Measurements from ENCODE around the gene TTC28. TPM values are rescaled to one million over a fixed set of nuclear protein-coding genes. Genes with fewer than 3 reads are reported as not detected.
"Not testable (repeated sequence)": the region's sequence is repeated elsewhere in the genome, so short reads cannot be mapped to it uniquely, and the experiment has no call there.

The TTC28 gene
- total RNA-seq, 4 donors from 2014 or later: 35.6 to 42.6 (median 36.9) TPM

DNA sequence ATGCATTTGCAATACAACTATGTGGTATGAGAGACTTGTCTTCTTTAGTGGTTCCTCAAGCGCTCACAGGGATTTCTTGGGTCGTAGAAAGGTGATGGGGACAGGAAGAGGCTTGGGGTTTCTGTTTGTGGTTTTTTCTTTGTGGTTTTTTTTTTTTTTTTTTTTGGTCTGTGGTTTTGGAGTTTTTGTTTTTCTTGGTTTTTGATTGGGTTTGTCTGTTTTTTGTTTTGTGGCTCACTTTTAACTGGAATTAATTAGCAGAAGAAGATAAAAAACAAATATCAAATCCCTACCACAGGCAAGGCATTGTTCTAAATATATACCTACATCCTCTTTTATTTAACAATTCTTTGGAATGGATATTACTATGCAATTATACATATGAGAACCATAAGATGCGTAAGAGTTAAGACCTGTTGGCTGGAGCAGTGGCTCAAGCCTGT, 5.5 kb downstream of the TTC28 start:
- DNase-seq (ENCODE audit: extremely low spot score): no peak
- WGBS: 63% methylated on average over 3 of the region's 3 CpGs
- Histone ChIP-seq H3K9me3 (no peaks in the 10 kb centered on the region), H3K4me3 (no peak overlapping the region), H3K27ac (replicated peaks in 1 of 4) (no peak overlapping the region), H3K4me1 (peaks cover 4 to 12% (median 11%) of the 10 kb centered on the region in 4 donors), H3K27me3 (no peaks in the 10 kb centered on the region), H3K36me3 (no peaks in the 10 kb centered on the region)
- no peak for TF ChIP-seq CTCF (IDR thresholded peaks at IDR 0.05)
- TF ChIP-seq POLR2AphosphoS5 (IDR thresholded peaks at IDR 0.05): no peak
- no peak for TF ChIP-seq POLR2A (IDR thresholded peaks at IDR 0.05; ENCODE audit: low read depth)
- no peak for TF ChIP-seq EP300 (IDR thresholded peaks at IDR 0.05)
- intact Hi-C loops (cut with DNase I): no loop called here

- 98% methylated on average over 3 of the region's 3 CpGs for WGBS
- TF ChIP-seq POLR2A (IDR thresholded peaks at IDR 0.05; ENCODE audit: low read depth) (no peak), EP300 (IDR thresholded peaks at IDR 0.05) (no peak), POLR2AphosphoS5 (IDR thresholded peaks at IDR 0.05) (no peak), CTCF (IDR thresholded peaks at IDR 0.05) (no peak)
- no peak overlapping the region for H3K27ac ChIP-seq (replicated peaks in 1 of 4)
- H3K36me3 ChIP-seq: no peaks in the 10 kb centered on the region
- no peaks in the 10 kb centered on the region for H3K9me3 ChIP-seq
- no peaks in the 10 kb centered on the region for H3K27me3 ChIP-seq
- intact Hi-C loops (cut with DNase I): no loop called here
- H3K4me3 ChIP-seq: no peak overlapping the region
- DNase-seq (ENCODE audit: extremely low spot score): no peak
- no peaks in the 10 kb centered on the region for H3K4me1 ChIP-seq
Measured at GRCh38 chr22:28670756-28671155, 8.9 kb downstream of the TTC28 start.

DNA sequence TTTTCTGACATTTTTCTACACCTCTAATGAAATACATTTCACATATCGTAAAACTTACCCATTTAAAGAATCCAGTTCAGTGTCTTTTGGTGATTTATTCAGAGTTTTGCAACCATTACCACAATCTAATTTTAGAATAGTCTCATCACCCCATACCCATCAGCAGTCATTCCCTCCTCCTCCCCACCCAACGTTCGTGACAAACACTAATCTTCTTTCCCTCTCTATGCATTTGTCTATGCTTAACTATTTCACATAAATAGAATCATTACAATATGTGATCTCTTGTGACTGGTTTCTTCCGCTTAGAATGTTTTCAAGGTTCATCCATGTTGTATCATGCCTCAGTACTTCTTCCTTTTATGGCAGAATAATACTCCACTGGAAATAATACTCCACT, 9.5 kb downstream of the TTC28 start:
- Histone ChIP-seq H3K4me1 (no peaks in the 10 kb centered on the region), H3K27me3 (no peaks in the 10 kb centered on the region), H3K36me3 (no peaks in the 10 kb centered on the region), H3K4me3 (no peak overlapping the region), H3K9me3 (no peaks in the 10 kb centered on the region), H3K27ac (replicated peaks in 1 of 4) (no peak overlapping the region)
- DNase-seq (ENCODE audit: extremely low spot score): no peak
- intact Hi-C loops (cut with DNase I): no loop called here
- TF ChIP-seq POLR2AphosphoS5 (IDR thresholded peaks at IDR 0.05) (no peak), POLR2A (IDR thresholded peaks at IDR 0.05; ENCODE audit: low read depth) (no peak), CTCF (IDR thresholded peaks at IDR 0.05) (no peak), EP300 (IDR thresholded peaks at IDR 0.05) (no peak)
- 84% methylated on average over 4 of the region's 4 CpGs for WGBS

- intact Hi-C loops (cut with DNase I): no loop called here
- no peak for DNase-seq (ENCODE audit: extremely low spot score)
- Histone ChIP-seq H3K4me3 (no peak overlapping the region), H3K4me1 (no peaks in the 10 kb centered on the region), H3K36me3 (no peaks in the 10 kb centered on the region), H3K27me3 (no peaks in the 10 kb centered on the region), H3K9me3 (no peaks in the 10 kb centered on the region), H3K27ac (replicated peaks in 1 of 4) (no peak overlapping the region)
- no peak for TF ChIP-seq CTCF (IDR thresholded peaks at IDR 0.05)
- TF ChIP-seq POLR2AphosphoS5 (IDR thresholded peaks at IDR 0.05): no peak
- TF ChIP-seq POLR2A (IDR thresholded peaks at IDR 0.05; ENCODE audit: low read depth): no peak
- no peak for TF ChIP-seq EP300 (IDR thresholded peaks at IDR 0.05)
- 80% methylated on average over 2 of the region's 2 CpGs for WGBS
Measured at GRCh38 chr22:28669387-28669786, 10.3 kb downstream of the TTC28 start.

DNA sequence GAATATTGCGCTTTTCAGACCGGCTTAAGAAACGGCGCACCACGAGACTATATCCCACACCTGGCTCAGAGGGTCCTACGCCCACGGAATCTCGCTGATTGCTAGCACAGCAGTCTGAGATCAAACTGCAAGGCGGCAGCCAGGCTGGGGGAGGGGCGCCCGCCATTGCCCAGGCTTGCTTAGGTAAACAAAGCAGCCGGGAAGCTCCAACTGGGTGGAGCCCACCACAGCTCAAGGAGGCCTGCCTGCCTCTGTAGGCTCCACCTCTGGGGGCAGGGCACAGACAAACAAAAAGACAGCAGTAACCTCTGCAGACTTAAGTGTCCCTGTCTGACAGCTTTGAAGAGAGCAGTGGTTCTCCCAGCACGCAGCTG, 16.1 kb downstream of the TTC28 start:
- H3K9me3 ChIP-seq; H3K4me1 ChIP-seq; H3K27ac ChIP-seq (replicated peaks in 1 of 4); H3K27me3 ChIP-seq; H3K4me3 ChIP-seq; H3K36me3 ChIP-seq; intact Hi-C loops (cut with DNase I); DNase-seq (ENCODE audit: extremely low spot score): not testable (repeated sequence)
- WGBS: no CpG with 5 or more reads among the region's 13 CpGs

Measured in esophagus muscularis mucosa (tissue), 4 donors.